Head of caudate nucleus (tissue), 42 donors: Measurements from ENCODE around the gene LLGL2.
"Not testable (repeated sequence)": the region's sequence is repeated elsewhere in the genome, so short reads cannot be mapped to it uniquely, and the experiment has no call there.

Experiments used
- DNase-seq, 42 donors: peaks; one replicate each; pipeline versions ENCODE4 v3.0.0 to v3.0.0-alpha.2; 2020 to 2021; ENCODE audit warnings: mixed read lengths in 7 of 42
- intact Hi-C: fragments of 100-400 bp; cut with DNase I; formaldehyde crosslinking; loops from one replicate; pipeline ENCODE4 v1.15.0; 2022

Gene LLGL2, protein sequence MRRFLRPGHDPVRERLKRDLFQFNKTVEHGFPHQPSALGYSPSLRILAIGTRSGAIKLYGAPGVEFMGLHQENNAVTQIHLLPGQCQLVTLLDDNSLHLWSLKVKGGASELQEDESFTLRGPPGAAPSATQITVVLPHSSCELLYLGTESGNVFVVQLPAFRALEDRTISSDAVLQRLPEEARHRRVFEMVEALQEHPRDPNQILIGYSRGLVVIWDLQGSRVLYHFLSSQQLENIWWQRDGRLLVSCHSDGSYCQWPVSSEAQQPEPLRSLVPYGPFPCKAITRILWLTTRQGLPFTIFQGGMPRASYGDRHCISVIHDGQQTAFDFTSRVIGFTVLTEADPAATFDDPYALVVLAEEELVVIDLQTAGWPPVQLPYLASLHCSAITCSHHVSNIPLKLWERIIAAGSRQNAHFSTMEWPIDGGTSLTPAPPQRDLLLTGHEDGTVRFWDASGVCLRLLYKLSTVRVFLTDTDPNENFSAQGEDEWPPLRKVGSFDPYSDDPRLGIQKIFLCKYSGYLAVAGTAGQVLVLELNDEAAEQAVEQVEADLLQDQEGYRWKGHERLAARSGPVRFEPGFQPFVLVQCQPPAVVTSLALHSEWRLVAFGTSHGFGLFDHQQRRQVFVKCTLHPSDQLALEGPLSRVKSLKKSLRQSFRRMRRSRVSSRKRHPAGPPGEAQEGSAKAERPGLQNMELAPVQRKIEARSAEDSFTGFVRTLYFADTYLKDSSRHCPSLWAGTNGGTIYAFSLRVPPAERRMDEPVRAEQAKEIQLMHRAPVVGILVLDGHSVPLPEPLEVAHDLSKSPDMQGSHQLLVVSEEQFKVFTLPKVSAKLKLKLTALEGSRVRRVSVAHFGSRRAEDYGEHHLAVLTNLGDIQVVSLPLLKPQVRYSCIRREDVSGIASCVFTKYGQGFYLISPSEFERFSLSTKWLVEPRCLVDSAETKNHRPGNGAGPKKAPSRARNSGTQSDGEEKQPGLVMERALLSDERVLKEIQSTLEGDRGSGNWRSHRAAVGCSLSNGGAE

DNA sequence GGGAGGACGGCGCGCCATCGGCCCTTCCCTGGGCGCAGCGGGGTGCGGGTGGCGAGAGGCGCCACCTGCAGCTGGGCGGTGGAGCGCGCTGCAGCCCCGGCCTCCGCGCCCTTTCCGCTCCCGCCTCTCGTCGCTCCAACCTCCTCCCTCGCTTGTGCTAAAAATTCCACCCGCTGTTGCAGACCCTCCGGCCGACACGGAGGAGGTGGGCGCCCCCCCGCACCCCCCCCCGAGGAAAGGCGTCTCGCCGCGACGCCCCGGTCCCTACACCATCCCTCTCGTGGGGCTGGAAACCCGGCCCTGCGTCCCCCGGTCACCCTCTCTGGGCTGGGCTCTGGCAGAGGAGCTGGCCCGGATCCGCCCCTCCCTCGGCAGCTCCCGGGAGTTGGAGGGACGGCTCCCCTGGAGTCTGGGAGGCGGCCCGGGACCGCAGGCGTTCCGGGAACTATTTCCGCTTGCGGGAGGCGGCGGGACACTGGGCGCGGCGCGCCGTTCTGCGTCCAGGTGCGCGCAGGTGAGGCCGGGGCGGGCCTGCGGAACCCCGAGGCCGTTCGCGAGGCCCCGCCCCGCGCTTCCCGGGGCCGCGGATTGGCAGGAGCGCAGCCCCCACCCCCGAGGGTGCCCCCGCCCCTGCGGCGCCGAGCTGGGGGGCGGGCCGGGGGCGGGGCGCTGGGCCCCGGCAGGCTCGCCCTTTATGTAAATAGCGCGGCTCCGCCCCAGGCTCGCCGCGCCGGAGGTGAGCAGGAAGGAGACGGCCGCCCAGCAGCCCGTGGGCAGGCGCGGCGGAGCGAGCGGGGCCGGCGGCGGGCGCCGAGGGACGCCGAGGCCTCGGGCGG is at the start of gene LLGL2:
LLGL2 (plus strand) TSS at position 728 of the 836 bp plus-strand sequence. CDS start 17,730 bp downstream, outside the sequence.
- DNase-seq = peak in 36 of 42 donors; percentile 42 to 82 (median 62)
- intact Hi-C loops = no loop called here

DNA sequence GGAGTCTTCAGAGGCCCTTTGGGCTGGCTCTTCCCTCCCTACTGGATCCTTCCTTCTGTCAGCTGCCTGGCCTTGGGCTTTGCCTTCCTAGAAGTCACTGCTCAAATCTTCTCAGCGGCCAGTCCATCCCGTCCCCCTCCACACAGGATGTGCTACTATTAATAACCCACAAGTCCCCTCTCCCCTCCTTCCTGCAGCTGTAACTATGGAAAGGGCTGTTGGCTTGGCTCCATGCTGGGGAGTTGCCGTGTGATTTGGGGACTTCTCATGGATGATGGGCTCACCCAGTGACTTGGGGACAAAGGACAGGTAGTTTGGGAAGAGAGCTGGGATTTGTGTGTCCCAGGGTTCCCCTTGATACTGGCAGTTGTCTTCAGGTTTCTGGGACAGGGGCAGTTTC is 49.6 kb upstream of the LLGL2 start:
- intact Hi-C loops = no loop called here

DNA sequence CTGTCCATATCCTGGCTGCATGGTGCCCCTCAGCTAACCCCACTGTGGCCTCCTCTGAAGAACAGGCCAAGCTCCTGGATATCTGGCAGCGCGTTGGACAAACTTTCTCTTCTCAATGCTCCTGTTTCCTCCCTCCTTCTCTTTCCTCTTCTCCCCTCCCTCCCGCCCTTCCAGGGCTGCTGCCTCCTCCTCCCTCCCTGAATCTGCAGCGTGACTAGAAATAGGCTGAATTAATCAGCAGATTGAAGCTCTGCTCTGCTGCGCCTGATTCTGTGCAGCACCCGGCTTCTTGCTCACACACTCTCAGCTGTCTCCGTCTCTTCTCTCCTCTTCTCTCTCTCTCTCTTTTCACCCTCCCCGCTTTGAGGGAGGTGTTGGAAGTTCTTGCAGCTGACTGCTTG is 49.2 kb upstream of the LLGL2 start:
- intact Hi-C loops = no loop called here

More for the DNA sequence above, 49.6 kb upstream of the LLGL2 start:
- DNase-seq = peak in 1 of 42 donors; percentile 56

DNA sequence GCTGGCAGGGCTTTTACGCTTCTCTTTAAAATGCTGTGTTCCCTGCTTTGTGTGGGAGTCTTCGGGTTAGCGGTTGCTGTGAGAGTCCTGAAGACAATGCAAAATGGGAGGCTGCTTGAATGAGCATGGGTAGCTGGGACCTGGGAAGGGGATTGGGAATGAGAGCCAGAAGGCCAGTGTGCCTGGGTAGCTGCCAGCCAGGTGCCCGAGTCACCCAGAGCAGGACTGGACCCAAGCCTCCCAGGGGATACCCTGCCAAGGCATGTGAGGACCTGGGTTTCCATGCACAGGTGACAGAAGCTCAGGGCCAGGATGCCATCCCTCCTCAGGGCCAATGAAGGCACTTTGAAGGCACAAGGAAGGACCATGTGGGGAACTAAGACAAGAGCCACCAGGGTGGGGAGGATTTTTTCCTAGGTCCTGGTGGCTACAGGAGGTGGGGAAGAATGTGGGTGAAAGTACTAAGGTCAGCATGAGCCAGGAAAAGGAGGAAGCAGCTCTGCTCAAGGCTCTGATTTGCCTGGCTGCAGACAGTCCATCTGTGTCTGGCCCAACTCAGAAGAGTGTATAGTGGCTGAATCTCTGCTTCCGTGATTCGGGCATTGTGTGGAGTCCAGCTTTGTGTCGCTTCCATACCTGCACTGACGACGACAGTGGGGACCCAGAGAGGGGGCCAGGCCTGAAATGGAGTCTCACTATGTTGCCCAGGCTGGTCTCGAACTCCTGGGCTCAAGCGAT is 48.6 kb upstream of the LLGL2 start:
- peak in 1 of 42 donors; percentile 45 for DNase-seq
- intact Hi-C loops = no loop called here

More for the DNA sequence above, 49.2 kb upstream of the LLGL2 start:
- DNase-seq = peak in 41 of 42 donors; percentile 57 to 93 (median 80)

DNA sequence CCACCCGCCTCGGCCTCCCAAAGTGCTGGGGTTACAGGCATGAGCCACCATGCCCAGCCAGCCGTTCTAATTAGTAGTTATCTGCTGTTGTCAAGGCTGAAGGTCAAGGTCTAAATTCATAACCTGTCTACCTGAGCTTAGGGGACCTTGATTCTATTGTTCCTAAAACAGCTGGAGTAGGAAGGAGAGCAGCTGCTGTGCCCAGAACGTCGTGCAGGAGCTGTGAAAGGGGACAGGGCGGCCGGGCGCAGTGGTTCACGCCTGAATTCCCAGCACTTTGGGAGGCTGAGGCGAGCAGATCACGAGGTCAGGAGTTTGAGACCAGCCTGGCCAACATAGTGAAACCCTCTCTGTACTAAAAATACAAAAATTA is 48.0 kb upstream of the LLGL2 start:
- DNase-seq = peak in 1 of 42 donors; percentile 5

DNA sequence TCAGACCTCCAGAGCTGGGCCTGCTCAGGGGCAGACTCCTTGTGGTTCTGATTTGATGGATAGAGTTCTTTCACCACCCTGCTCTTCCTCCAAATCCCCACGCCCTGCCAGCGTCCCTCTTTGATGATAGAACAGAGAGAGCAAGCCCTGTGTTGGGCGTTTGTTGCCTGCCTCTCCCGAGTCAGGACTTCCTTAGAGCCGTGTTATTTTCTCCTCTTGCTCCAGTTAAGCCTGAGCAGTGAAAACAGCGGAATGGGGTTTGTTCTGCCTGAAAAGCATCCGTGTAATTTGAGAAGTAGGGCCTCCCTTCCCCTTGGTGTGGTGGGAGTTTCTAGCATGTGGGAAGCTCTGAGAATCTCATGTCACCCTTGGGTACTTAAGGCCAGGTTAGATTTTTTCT is 47.0 kb upstream of the LLGL2 start:
- no peak for DNase-seq
- intact Hi-C loops = no loop called here

More for the DNA sequence above, 48.0 kb upstream of the LLGL2 start:
- intact Hi-C loops = not testable (repeated sequence)

DNA sequence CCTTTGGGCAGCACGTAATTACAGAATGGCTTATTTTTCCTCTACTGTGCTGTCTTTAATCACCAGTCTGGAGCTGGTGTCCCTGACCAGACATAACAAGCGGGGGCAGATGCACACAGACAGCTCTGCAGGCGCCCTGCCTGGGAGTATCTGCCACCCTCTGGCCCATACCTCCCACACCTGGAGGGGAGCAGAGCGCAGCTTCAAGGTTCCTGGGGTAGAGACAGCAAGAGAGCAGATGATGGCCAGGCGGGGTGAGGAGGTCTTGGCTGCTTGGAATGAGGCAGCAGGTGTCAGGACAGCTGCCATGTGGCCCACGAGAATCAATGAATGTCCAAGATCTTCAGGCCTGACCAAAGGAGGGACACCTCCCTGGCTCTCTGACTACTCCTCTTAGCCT is 45.2 kb upstream of the LLGL2 start:
- intact Hi-C loops = no loop called here
- no peak for DNase-seq

DNA sequence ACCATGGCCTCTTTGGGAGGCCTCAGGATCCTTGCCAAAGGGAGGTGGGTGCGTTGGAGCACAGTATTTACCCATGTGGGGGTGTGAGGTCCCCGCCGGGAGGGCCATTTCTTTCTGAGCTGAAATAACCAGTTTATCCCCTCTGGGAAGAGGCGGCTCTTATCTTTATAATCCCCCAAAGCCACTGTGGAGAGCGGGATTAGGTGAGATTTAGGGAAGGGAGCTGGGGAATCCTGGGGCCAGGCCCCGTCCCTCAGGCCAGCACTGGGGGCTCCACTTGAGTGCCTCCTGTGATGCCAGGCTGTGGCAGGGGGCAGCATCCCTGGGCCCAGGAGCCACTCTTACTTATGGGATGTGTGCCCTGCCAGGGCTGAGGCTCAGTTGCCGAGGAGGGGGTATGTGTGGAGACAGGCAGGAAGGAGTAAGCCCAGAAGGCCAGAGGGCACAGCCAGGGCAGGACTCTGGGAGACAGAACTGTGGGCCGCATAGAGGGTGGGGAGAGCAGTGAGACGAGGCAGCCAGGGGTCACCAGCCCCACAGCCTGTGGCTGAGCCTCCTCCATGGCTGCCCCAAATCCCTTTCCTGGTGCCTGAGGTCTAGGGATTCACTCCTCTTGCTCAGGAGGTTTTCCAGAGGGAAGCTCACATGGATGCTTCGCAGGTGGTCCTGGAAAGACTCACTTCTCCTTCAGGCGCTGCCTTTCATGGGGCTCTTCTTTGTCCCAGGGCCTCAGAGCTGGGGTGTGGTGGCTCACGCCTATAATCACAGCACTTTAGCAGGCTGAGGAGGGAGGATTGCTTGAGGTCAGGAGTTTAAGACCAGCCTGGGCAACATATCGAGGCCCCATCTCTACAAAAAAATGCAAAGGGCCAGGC is 44.1 kb upstream of the LLGL2 start:
- intact Hi-C loops = no loop called here
- DNase-seq = no peak

DNA sequence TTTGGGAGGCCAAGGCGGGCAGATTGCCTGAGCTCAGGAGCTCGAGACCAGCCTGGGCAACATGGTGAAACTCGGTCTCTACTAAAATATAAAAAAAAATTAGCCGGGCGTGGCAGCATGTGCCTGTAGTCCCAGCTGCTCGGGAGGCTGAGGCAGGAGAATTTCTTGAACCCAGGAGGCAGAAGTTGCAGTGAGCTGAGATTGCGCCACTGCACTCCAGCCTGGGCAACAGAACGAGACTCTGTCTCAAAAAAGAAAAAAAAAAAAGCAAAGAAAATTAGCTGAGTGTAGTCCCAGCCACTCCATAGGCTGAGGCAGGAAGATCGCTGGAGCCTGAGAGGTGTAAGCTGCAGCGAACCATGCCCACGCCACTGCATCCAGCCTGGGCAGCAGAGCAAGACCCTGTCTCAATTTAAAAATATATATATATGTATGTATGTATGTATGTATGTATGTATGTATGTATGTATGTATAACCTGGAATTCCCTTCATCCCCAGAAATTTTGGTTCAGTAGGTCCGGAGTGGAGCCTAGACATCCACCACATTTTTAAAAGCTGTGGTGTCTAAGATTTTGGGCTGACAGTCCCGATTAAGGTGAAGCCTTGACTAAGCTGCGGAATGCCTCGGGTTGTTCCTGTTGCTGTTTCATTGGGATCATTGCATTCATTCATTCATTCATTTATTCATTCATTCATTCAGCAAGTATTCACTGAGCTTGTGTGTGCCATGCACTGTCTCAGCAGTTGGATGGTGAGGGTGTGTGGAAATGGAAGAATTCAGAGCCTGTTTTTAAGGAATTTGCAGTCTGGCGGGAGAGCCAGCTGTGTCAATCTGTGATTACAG is 43.2 kb upstream of the LLGL2 start:
- intact Hi-C loops = no loop called here
- DNase-seq = no peak

DNA sequence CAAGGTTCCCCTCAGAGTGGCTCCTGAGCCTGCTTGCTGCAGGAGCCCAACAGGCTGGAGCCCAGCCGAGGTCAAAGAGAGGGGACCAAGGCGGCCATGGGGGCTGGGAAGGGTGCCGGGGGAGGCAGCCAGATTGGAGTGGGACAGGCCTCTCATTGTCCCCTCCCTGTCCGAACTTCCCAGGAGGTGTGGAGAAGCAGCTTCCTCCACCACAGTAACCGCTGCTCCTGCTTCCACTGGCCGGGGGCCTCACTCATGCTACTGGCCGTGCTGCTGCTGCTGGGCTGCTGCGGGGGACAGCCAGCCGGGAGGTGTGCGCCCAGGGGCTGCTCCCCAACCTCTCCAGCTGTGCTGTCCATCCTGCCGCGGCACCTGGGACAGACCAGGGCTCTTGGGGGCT is 39.8 kb upstream of the LLGL2 start:
- no peak for DNase-seq
- intact Hi-C loops = no loop called here

DNA sequence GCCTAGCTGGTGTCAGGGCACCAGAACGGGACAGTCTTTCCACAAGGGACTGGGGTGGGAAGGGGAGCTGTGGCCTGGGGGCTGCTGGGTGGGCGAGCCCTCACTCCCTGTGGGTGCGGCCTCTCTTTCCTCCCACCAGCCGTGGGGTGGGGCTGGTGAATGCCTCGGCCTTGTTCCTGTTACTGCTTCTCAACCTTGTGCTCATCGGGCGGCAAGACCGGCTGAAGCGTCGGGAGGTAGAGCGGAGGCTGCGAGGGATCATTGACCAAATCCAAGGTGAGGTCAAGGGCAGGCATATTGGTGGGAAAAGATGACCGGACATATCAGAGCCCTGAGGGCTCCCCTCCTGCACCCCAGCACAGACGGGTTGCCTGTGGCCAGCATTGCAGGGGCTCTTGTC is 39.3 kb upstream of the LLGL2 start:
- no peak for DNase-seq
- intact Hi-C loops = no loop called here

DNA sequence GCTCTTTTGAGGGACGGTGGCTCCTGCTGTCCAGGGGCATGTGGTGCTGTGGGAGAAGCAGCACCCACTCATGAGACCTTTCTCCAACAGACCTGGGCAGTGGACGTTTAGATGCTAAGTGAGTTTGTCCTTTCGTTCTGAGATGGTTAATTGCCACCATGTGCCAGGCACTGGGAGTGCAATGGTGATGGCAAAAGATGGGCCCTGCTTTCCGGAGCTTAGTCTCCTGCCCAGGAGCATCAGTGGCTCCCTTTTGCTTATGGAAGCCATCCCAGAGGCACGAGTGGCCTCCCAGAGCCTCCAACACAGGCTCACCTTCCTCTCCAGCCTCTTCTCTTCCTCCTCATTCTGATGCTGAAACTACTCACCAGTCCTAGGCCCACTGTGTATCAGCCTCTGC is 38.5 kb upstream of the LLGL2 start:
- intact Hi-C loops = no loop called here
- no peak for DNase-seq

DNA sequence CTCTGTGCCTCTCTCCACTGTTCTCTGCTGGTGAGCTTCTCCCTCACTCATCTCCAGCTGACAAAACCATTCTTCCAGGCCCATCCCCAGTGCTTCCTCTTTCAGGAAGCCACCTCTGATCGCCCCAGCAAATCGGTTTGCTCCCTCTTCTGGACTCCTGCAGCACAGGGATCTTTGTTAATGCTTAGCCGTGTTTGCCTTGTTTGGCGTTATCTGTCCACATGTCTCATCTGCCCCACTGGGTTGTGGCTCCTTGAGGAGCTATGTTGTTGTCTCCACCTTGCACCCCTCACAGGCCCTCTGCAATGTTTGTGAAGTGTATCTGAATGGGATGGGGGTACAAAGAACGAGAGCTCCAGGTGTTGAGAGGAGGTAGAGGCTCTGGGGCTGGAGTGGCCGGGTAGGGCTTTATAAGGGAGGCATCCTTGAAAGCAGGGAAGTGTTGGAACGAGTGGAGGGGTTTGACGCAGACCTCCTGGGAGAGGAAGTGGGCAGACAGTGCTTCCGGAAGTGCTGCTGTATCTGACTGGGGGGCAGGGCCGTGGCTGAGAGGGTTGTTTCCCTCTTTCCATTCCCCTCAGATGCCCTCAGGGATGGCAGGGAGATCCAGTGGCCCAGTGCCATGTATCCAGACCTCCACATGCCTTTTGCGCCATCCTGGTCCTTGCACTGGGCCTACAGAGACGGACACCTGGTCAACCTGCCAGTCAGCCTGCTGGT is 38.0 kb upstream of the LLGL2 start:
- peak in 5 of 42 donors; percentile 22 to 63 (median 50) for DNase-seq
- intact Hi-C loops = no loop called here

DNA sequence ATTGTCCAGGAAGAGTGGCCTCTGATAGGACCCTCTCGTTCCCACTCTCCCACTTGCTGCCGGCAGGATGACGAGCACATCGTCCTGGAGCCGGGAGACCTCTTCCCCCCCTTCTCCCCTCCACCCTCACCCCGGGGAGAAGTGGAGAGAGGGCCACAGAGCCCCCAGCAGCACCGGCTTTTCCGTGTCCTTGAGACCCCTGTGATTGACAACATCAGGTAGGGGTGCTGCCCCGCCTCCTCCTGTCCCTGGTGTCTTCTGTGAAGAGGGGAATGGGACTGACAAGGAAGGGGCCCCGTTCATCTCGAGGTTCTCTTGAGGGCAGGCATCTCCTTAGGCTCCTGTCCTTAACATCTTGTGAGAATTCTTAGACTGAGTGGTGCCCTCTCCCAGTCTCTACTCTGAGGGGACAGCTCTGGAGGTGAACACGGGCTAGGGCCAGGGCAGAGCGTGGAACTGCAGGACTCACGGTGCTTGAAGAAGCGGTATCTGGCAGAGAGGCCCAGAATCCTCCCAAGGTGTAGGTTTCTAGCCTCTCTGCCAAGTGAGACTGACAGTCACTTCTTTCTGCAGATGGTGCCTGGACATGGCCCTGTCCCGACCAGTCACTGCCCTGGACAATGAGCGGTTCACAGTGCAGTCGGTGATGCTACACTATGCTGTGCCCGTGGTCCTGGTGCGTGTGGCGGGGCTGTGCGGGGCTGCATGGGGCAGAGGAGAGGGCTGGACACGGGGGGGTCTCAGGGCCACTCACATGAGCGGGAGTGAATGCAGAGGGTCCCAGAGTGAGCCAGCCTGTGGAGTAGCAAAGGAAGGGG is 36.6 kb upstream of the LLGL2 start:
- intact Hi-C loops = no loop called here
- DNase-seq = no peak

DNA sequence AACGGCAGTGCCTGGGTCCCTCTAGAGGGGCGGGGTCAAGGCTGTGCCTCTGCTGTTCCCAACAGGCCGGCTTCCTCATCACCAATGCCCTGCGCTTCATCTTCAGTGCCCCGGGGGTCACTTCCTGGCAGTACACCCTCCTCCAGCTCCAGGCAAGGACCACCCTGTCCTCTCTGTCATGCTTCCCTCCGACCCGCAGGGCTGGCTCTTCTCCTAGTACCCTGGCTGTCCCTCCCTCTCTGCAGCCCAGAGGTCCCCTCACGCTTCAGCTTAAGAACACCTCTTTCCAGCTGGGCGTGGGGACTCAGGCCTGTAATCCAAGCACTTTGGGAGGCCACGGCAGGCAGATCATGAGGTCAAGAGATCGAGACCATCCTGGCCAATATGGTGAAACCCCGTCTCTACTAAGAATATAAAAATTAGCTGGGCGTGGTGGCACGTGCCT is 36.0 kb upstream of the LLGL2 start:
- DNase-seq = no peak
- intact Hi-C loops = no loop called here
